CD8-positive, alpha-beta memory T cell (primary cell): ENCODE measurements around the gene FHL2. TPM values are rescaled to one million over a fixed set of nuclear protein-coding genes. Genes with fewer than 3 reads are reported as not detected.

Source experiments
- CTCF ChIA-PET: fragments of 350-600 bp; sonication (Branson Sonifier 250); formaldehyde crosslinking; loops from one replicate; lab custom pipeline; 2021; ENCODE audit warnings: antibody characterized with exemption; lab: Charles Lee
- POLR2A ChIA-PET: fragments of 350-600 bp; sonication (Branson Sonifier 250); formaldehyde crosslinking; loops from one replicate; lab custom pipeline; 2021; ENCODE audit warnings: antibody characterized with exemption; lab: Charles Lee
- DNase-seq, 5 donors: peaks; one replicate each; pipeline versions ENCODE4 v3.0.0 to v3.0.0-alpha.2; 2020 to 2022; ENCODE audit warnings: mixed read lengths in 1 of 5
- H3K27ac ChIP-seq: one replicate; pipeline ENCODE4 v1.7.0; 2013; ENCODE audit warnings: low read depth, mild to moderate bottlenecking, low read length, moderate library complexity
- H3K27me3 ChIP-seq: 2 replicates; pipeline ENCODE4 v1.7.0; 2013; ENCODE audit warnings: low read length, mild to moderate bottlenecking; ENCODE audit not compliant: insufficient read depth, poor library complexity, severe bottlenecking
- H3K36me3 ChIP-seq: 2 replicates; pipeline ENCODE4 v1.7.0; 2013; ENCODE audit warnings: mild to moderate bottlenecking, low read length, moderate library complexity; ENCODE audit not compliant: insufficient read depth
- H3K4me1 ChIP-seq: 2 replicates; pipeline ENCODE4 v1.7.0; 2013; ENCODE audit warnings: mild to moderate bottlenecking, low read length, moderate library complexity; ENCODE audit not compliant: insufficient read depth
- H3K4me3 ChIP-seq: 2 replicates; pipeline ENCODE4 v1.7.0; 2013; ENCODE audit warnings: mild to moderate bottlenecking, low read length
- H3K9me3 ChIP-seq: 2 replicates; pipeline ENCODE4 v1.7.0; 2013; ENCODE audit warnings: mild to moderate bottlenecking, low read length
- H3K27ac Mint-ChIP-seq, 8 donors: one replicate each; pipeline ENCODE4 v1.8.0; 2020 to 2021; ENCODE audit warnings: mixed read lengths in 8 of 8, mild to moderate bottlenecking in 6 of 8, inconsistent platforms in 3 of 8, moderate library complexity in 3 of 8
- H3K27me3 Mint-ChIP-seq, 2 donors: one replicate each; pipeline ENCODE4 v1.8.0; 2020 to 2021; ENCODE audit warnings: mixed read lengths in 2 of 2, mild to moderate bottlenecking in 1 of 2, moderate library complexity in 1 of 2
- H3K36me3 Mint-ChIP-seq, 3 donors: one replicate each; pipeline ENCODE4 v1.8.0; 2020 to 2021; ENCODE audit warnings: mixed read lengths in 3 of 3, inconsistent platforms in 1 of 3, mild to moderate bottlenecking in 1 of 3
- H3K4me1 Mint-ChIP-seq, 3 donors: one replicate each; pipeline ENCODE4 v1.8.0; 2020 to 2021; ENCODE audit warnings: mixed read lengths in 3 of 3, inconsistent platforms in 1 of 3, mild to moderate bottlenecking in 1 of 3
- H3K4me3 Mint-ChIP-seq, 7 donors: one replicate each; pipeline ENCODE4 v1.8.0; 2020 to 2021; ENCODE audit warnings: mixed read lengths in 7 of 7, mild to moderate bottlenecking in 6 of 7, moderate library complexity in 4 of 7, inconsistent platforms in 2 of 7
- H3K9me3 Mint-ChIP-seq, 5 donors: one replicate each; pipeline ENCODE4 v1.8.0; 2020 to 2022; ENCODE audit warnings: mixed read lengths in 5 of 5, mild to moderate bottlenecking in 3 of 5, moderate library complexity in 2 of 5, inconsistent platforms in 1 of 5
- polyA plus RNA-seq: library from polyadenylated mRNA; unstranded; fragments of 300-500 nt; fragmentation: Illumina TruSeq; gene quantifications from one replicate; pipeline ENCODE4 v1.2.3, GENCODE V29; 2021
- total RNA-seq, 2 experiments: library from RNA; stranded (reverse); gene quantifications; one replicate each; pipeline ENCODE4 v1.2.3, GENCODE V29; 2021

Gene FHL2
- total and polyA plus RNA-seq, 3 experiments from 2014 or later, result 0.69 to 3.5 (median 3.3) TPM

GRCh38 chr2:105384861-105385260, 14.0 kb downstream of the FHL2 start:
- POLR2A ChIA-PET, result no interaction called here

GRCh38 chr2:105384216-105384615, 14.6 kb downstream of the FHL2 start:
- Histone ChIP-seq H3K4me3 (no peak overlapping the region), H3K27me3 (no peaks in the 10 kb centered on the region), H3K36me3 (no peaks in the 10 kb centered on the region), H3K9me3 (no peaks in the 10 kb centered on the region), H3K27ac (no peak overlapping the region), H3K4me1 (no peaks in the 10 kb centered on the region)
- CTCF ChIA-PET, result interaction anchor here (0.9 to 1.1 kb wide), 3 partner anchors 15 to 39 kb away, joined by 3 read pairs; partner anchors contain the start of gene FHL2
- Mint-ChIP-seq H3K9me3 (no peaks in the 10 kb centered on the region), H3K4me3 (no peak overlapping the region), H3K27me3 (peaks cover 0 to 4% of the 10 kb centered on the region in 2 donors), H3K27ac (no peak overlapping the region), H3K36me3 (peaks cover 0 to 5% (median 0%) of the 10 kb centered on the region in 3 donors), H3K4me1 (no peaks in the 10 kb centered on the region)
- no peak for DNase-seq
- POLR2A ChIA-PET, result no interaction called here

More at GRCh38 chr2:105384861-105385260, 14.0 kb downstream of the FHL2 start:
- no peak for DNase-seq
- Mint-ChIP-seq H3K36me3 (peaks cover 0 to 5% (median 0%) of the 10 kb centered on the region in 3 donors), H3K27me3 (peaks cover 0 to 4% of the 10 kb centered on the region in 2 donors), H3K27ac (no peak overlapping the region), H3K4me1 (no peaks in the 10 kb centered on the region), H3K4me3 (no peak overlapping the region), H3K9me3 (no peaks in the 10 kb centered on the region)
- no peaks in the 10 kb centered on the region for H3K4me1 ChIP-seq
- no peaks in the 10 kb centered on the region for H3K27me3 ChIP-seq
- no peaks in the 10 kb centered on the region for H3K9me3 ChIP-seq
- CTCF ChIA-PET, result interaction anchor here (0.9 to 1.1 kb wide), 3 partner anchors 15 to 39 kb away, joined by 3 read pairs; partner anchors contain the start of gene FHL2
- no peak overlapping the region for H3K27ac ChIP-seq
- H3K36me3 ChIP-seq, result no peaks in the 10 kb centered on the region
- no peak overlapping the region for H3K4me3 ChIP-seq

GRCh38 chr2:105383432-105384166, 15.3 kb downstream of the FHL2 start:
- POLR2A ChIA-PET, result no interaction called here
- Histone ChIP-seq H3K4me1 (no peaks in the 10 kb centered on the region), H3K27me3 (no peaks in the 10 kb centered on the region), H3K9me3 (no peaks in the 10 kb centered on the region), H3K36me3 (no peaks in the 10 kb centered on the region), H3K4me3 (no peak overlapping the region), H3K27ac (no peak overlapping the region)
- Mint-ChIP-seq H3K27me3 (peaks cover 0 to 4% of the 10 kb centered on the region in 2 donors), H3K36me3 (peaks cover 0 to 5% (median 0%) of the 10 kb centered on the region in 3 donors), H3K4me1 (no peaks in the 10 kb centered on the region), H3K9me3 (no peaks in the 10 kb centered on the region), H3K27ac (no peak overlapping the region), H3K4me3 (no peak overlapping the region)
- CTCF ChIA-PET, result interaction anchor here (1.1 kb wide), 1 partner anchor 14 kb away, joined by 3 read pairs; no protein-coding TSS in a partner anchor
- DNase-seq, result no peak

GRCh38 chr2:105382177-105382576, 16.7 kb downstream of the FHL2 start:
- H3K4me1 ChIP-seq, result no peaks in the 10 kb centered on the region
- no peaks in the 10 kb centered on the region for H3K27me3 ChIP-seq
- POLR2A ChIA-PET, result no interaction called here
- no peaks in the 10 kb centered on the region for H3K36me3 ChIP-seq
- Mint-ChIP-seq H3K36me3 (peaks cover 0 to 5% (median 0%) of the 10 kb centered on the region in 3 donors), H3K4me3 (no peak overlapping the region), H3K9me3 (no peaks in the 10 kb centered on the region), H3K27me3 (peaks cover 0 to under 1% of the 10 kb centered on the region in 2 donors), H3K4me1 (no peaks in the 10 kb centered on the region), H3K27ac (no peak overlapping the region)
- H3K4me3 ChIP-seq, result no peak overlapping the region
- no peaks in the 10 kb centered on the region for H3K9me3 ChIP-seq
- no peak overlapping the region for H3K27ac ChIP-seq
- DNase-seq, result no peak
- CTCF ChIA-PET, result no interaction called here

GRCh38 chr2:105381101-105381668, 17.7 kb downstream of the FHL2 start:
- H3K36me3 Mint-ChIP-seq, result peaks cover 0 to 5% (median 0%) of the 10 kb centered on the region in 3 donors
- no peaks in the 10 kb centered on the region for H3K9me3 Mint-ChIP-seq
- no peaks in the 10 kb centered on the region for H3K9me3 ChIP-seq
- H3K4me3 Mint-ChIP-seq, result no peak overlapping the region
- no peaks in the 10 kb centered on the region for H3K4me1 Mint-ChIP-seq
- no peaks in the 10 kb centered on the region for H3K27me3 Mint-ChIP-seq
- H3K27me3 ChIP-seq, result no peaks in the 10 kb centered on the region
- H3K4me1 ChIP-seq, result no peaks in the 10 kb centered on the region
- ChIA-PET POLR2A (no interaction called here), CTCF (no interaction called here)
- no peak overlapping the region for H3K4me3 ChIP-seq
- peak overlapping the region; percentile 20 for H3K27ac ChIP-seq
- DNase-seq, result no peak
- H3K36me3 ChIP-seq, result no peaks in the 10 kb centered on the region
- no peak overlapping the region for H3K27ac Mint-ChIP-seq

- CTCF ChIA-PET, result no interaction called here
- H3K27ac ChIP-seq, result peak overlapping the region; percentile 20
- Mint-ChIP-seq H3K4me3 (peak overlapping the region in 1 of 7 donors; percentile 11), H3K27ac (no peak overlapping the region), H3K9me3 (no peaks in the 10 kb centered on the region), H3K36me3 (peaks cover 0 to 5% (median 0%) of the 10 kb centered on the region in 3 donors), H3K4me1 (no peaks in the 10 kb centered on the region), H3K27me3 (no peaks in the 10 kb centered on the region)
- DNase-seq, result no peak
- no peak overlapping the region for H3K4me3 ChIP-seq
- H3K4me1 ChIP-seq, result no peaks in the 10 kb centered on the region
- no peaks in the 10 kb centered on the region for H3K36me3 ChIP-seq
- H3K9me3 ChIP-seq, result no peaks in the 10 kb centered on the region
- POLR2A ChIA-PET, result no interaction called here
- no peaks in the 10 kb centered on the region for H3K27me3 ChIP-seq
These were observed 18.3 kb downstream of the FHL2 start for GRCh38 chr2:105380432-105381100.

GRCh38 chr2:105379741-105380186, 19.1 kb downstream of the FHL2 start:
- Mint-ChIP-seq H3K9me3 (no peaks in the 10 kb centered on the region), H3K36me3 (peaks cover 0 to 4% (median 0%) of the 10 kb centered on the region in 3 donors), H3K27ac (no peak overlapping the region), H3K4me3 (no peak overlapping the region), H3K4me1 (peaks cover 0 to 3% (median 2%) of the 10 kb centered on the region in 3 donors), H3K27me3 (no peaks in the 10 kb centered on the region)
- ChIA-PET POLR2A (no interaction called here), CTCF (no interaction called here)
- Histone ChIP-seq H3K9me3 (no peaks in the 10 kb centered on the region), H3K27ac (no peak overlapping the region), H3K4me3 (no peak overlapping the region), H3K27me3 (no peaks in the 10 kb centered on the region), H3K4me1 (no peaks in the 10 kb centered on the region), H3K36me3 (no peaks in the 10 kb centered on the region)
- no peak for DNase-seq

- Mint-ChIP-seq H3K4me1 (peaks cover 6 to 11% (median 7%) of the 10 kb centered on the region in 3 donors), H3K27ac (no peak overlapping the region), H3K36me3 (no peaks in the 10 kb centered on the region), H3K27me3 (no peaks in the 10 kb centered on the region), H3K9me3 (no peaks in the 10 kb centered on the region), H3K4me3 (no peak overlapping the region)
- H3K27me3 ChIP-seq, result no peaks in the 10 kb centered on the region
- H3K36me3 ChIP-seq, result no peaks in the 10 kb centered on the region
- no peaks in the 10 kb centered on the region for H3K9me3 ChIP-seq
- no peak overlapping the region for H3K4me3 ChIP-seq
- DNase-seq, result no peak
- peaks cover under 1% of the 10 kb centered on the region for H3K4me1 ChIP-seq
- CTCF ChIA-PET, result no interaction called here
- no peak overlapping the region for H3K27ac ChIP-seq
- POLR2A ChIA-PET, result no interaction called here
These were observed 19.9 kb downstream of the FHL2 start for GRCh38 chr2:105378921-105379383.
